ENCODE data around the gene CNGA4.
"Not testable (repeated sequence)": the region's sequence is repeated elsewhere in the genome, so short reads cannot be mapped to it uniquely, and the experiment has no call there.

Gene CNGA4

DNA sequence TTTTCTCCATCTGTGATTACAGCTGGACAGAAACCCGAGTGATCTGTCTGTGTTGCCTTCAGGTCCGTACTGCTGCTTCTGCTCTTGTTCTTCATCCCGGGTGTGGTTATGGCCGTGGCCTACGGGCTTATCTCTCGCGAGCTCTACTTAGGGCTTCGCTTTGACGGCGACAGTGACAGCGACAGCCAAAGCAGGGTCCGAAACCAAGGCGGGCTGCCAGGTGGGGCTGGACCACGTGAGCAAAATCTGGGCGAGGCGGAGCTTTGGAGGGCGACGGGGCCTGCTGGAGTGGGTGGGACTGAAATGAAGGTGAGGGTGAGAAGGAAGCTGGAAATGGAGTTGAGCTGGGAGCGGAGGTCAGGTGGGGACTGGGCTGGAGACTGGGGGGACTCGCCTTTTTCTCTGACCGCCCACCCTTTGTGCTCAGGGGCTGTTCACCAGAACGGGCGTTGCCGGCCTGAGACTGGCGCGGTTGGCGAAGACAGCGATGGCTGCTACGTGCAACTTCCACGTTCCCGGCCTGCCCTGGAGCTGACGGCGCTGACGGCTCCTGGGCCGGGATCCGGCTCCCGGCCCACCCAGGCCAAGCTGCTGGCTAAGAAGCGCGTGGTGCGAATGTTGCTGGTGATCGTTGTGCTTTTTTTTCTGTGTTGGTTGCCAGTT, 31.8 kb downstream of the CNGA4 start:
- H3K36me3 Mint-ChIP-seq (ENCODE audit: low read depth) = no peaks in the 10 kb centered on the region
- H3K27me3 Mint-ChIP-seq (ENCODE audit: low read depth, poor library complexity) = peaks cover 12% of the 10 kb centered on the region
- no peak for DNase-seq
- peaks cover 14% of the 10 kb centered on the region for H3K4me1 Mint-ChIP-seq
- TF ChIP-seq CTCF (IDR thresholded peaks at IDR 0.05) = no peak
- no peak overlapping the region for H3K4me3 Mint-ChIP-seq
- peaks cover 6% of the 10 kb centered on the region for H3K9me3 Mint-ChIP-seq
- no peak overlapping the region for H3K27ac Mint-ChIP-seq

DNA sequence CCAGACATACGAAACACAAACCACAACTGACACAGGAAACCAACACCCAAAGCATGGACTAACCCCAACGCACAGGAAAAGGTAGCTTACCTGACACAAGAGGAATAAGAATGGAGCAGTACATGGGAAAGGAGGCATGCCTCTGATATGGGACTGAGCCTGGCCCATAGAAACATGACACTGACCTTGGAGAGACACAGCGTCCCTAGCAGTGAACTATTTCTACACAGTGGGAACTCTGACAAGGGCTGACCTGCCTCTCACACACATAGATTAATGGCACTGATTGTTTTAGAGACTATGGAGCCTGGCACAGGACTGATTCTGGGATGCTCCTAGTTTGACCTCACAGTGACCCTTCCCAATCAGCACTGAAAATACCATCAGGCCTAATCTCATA, 32.7 kb downstream of the CNGA4 start:
- peaks cover 14% of the 10 kb centered on the region for H3K4me1 Mint-ChIP-seq
- TF ChIP-seq CTCF (IDR thresholded peaks at IDR 0.05) = no peak
- H3K9me3 Mint-ChIP-seq = peaks cover 15% of the 10 kb centered on the region
- DNase-seq = no peak
- no peaks in the 10 kb centered on the region for H3K36me3 Mint-ChIP-seq (ENCODE audit: low read depth)
- H3K27ac Mint-ChIP-seq = no peak overlapping the region
- H3K4me3 Mint-ChIP-seq = no peak overlapping the region
- H3K27me3 Mint-ChIP-seq (ENCODE audit: low read depth, poor library complexity) = peaks cover 6% of the 10 kb centered on the region

GRCh38 chr11:6273188-6273587, 34.3 kb downstream of the CNGA4 start:
- peaks cover 21% of the 10 kb centered on the region for H3K9me3 Mint-ChIP-seq
- TF ChIP-seq CTCF (IDR thresholded peaks at IDR 0.05) = no peak
- no peak overlapping the region for H3K4me3 Mint-ChIP-seq
- H3K27ac Mint-ChIP-seq = no peak overlapping the region
- peaks cover 4% of the 10 kb centered on the region for H3K36me3 Mint-ChIP-seq (ENCODE audit: low read depth)
- H3K4me1 Mint-ChIP-seq = peaks cover 14% of the 10 kb centered on the region
- DNase-seq = no peak
- peaks cover 6% of the 10 kb centered on the region for H3K27me3 Mint-ChIP-seq (ENCODE audit: low read depth, poor library complexity)

DNA sequence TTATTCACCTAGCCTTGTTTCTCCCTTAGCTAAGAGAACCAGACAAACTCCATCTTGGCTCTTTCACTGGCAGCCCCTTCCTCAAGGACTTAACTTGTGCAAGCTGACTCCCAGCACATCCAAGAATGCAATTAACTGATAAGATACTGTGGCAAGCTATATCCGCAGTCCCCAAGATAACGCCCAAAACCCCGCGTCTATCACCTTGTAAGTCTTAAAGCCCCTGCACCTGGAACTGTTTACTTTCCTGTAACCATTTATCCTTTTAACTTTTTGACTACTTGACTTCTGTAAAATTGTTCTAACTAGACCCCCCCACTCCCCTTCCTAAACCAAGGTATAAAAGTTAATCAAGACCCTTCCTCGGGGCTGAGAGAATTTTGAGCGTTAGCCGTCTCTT, 41.9 kb downstream of the CNGA4 start:
- H3K36me3 Mint-ChIP-seq (ENCODE audit: low read depth); DNase-seq; H3K4me3 Mint-ChIP-seq: not testable (repeated sequence)
- H3K4me1 Mint-ChIP-seq = peaks cover 13% of the 10 kb centered on the region
- peaks cover 13% of the 10 kb centered on the region for H3K27me3 Mint-ChIP-seq (ENCODE audit: low read depth, poor library complexity)
- H3K9me3 Mint-ChIP-seq = peaks cover 14% of the 10 kb centered on the region
- peak overlapping the region; percentile 72 for H3K27ac Mint-ChIP-seq

DNA sequence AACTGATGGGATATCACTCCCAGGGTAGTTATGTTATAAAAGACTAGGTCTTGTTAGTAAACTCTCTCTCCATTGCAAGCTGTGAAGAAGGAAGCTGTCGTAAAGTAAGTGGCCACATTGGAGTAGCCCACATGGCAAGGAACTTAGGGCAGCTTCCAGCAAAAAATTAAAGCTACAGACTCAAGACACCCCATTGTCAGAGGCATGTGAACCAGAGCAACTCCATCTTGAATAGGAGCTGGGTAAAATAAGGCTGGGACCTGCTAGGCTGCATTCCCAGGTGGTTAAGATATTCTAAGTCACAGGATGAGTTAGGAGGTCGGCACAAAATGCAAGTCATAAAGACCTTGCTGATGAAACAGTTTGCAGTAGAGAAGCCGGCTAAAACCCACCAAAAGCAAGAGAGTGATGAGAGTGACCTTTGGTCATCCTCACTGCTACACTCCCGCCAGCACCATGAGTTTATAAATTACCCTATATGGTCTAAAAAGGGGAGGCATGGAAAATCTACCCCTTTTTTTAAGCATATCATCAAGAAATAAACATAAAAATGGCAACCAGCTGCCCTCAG, 44.6 kb downstream of the CNGA4 start:
- peaks cover 13% of the 10 kb centered on the region for H3K27me3 Mint-ChIP-seq (ENCODE audit: low read depth, poor library complexity)
- H3K9me3 Mint-ChIP-seq = no peaks in the 10 kb centered on the region
- no peaks in the 10 kb centered on the region for H3K36me3 Mint-ChIP-seq (ENCODE audit: low read depth)
- TF ChIP-seq CTCF (IDR thresholded peaks at IDR 0.05) = no peak
- no peak for DNase-seq
- H3K27ac Mint-ChIP-seq = no peak overlapping the region
- H3K4me3 Mint-ChIP-seq = no peak overlapping the region
- peaks cover 13% of the 10 kb centered on the region for H3K4me1 Mint-ChIP-seq

DNA sequence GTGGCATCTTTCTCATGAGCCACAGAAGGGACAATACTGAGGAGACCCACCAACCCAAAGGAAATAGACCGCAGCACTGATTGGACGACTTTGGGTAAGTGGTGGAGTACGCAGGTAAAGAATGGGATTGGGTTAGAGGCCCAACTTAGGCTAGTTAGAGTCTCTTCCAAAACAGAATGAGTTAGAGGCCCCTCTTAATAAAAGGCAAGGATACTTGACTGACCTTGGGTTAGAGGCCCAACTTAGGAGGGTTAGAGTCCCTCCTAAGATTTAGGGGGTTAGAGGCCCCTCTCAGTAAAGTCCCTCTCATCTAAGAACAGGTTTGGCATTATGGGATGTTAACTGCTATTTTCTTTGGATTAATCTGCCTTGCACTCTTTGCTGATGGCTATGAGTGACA, 45.4 kb downstream of the CNGA4 start:
- Mint-ChIP-seq H3K27ac (no peak overlapping the region), H3K36me3 (ENCODE audit: low read depth) (no peaks in the 10 kb centered on the region), H3K4me3 (no peak overlapping the region), H3K27me3 (ENCODE audit: low read depth, poor library complexity) (peaks cover 15% of the 10 kb centered on the region), H3K4me1 (peaks cover 13% of the 10 kb centered on the region), H3K9me3 (no peaks in the 10 kb centered on the region)
- no peak for TF ChIP-seq CTCF (IDR thresholded peaks at IDR 0.05)
- DNase-seq = no peak

All from nephron progenitor cell (in vitro differentiated cells).